ENCODE data around the gene EYA4.

Gene EYA4

DNA sequence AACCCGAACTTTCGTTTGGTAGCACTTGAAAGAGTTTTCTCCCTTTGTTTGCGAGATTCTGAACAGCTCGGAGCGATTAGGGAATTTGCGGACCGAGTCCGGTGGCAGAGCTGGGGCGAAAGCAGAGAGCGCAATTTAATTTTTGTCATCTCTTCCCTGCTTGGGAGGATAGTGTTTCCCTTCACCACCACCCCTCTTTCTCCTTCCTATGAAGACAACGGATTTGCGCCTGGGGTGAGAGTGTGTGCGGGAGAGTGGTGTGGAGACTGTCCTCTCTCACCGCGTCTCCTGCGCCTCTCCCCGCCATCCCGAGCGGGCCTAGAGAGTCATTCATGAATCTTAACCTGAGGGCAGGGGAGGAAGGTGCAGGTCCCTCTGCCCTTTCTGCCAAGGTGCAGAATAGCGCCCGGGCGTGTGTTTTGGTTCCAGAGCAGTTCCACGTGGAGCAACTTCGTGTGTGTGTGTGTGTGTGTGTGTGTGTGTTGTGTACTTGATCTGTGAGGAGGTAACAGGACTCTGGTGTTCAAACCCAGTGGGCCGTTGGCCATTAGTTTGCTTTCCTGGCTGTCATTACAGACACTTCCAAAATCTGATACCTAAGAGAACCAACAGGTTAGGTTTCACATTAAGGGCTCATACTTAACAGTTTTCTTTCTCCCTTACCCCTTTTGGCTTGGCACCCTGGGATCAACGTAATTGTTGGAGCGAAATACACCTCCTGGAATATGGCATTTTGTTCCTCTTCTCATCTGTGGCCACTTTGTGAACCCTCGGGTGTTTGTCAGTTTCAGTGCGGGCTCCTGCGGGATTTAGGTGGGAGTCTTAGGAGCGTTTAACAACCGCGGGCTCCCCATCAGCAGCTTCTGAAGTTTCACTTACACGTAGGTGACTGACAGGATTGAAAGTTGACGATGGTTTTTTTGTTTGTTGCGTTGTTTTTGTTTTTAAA, 1.8 kb downstream of the EYA4 start:
- DNase-seq (ENCODE audit: low read depth in 2 of 2), result no peak

DNA sequence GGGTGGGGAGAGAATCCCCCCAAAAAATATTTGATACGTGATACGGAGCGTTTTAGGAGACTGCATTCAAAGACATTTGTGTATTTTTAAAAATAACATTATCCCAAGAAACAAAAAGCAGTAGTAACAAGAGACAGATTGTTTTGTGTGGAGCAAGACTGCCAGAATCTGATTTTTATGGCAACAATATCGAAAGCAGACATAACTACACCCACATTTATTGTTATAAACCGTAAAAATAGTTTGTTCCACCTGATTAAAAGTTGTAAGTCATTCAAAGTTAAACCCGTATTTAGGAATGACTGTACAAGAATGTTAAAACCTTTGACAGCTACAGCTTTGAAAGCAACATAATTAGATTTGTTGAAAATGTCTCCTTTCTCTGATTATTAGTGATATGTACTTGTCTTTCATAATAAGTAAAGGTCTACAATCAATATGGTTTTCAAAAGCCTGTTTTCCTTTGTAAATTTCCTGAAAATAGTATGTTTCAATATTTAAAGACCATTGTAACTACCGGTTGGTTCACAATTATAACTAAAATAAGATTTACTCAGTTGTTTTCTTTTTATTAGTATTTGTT, 2.7 kb downstream of the EYA4 start:
- DNase-seq (ENCODE audit: low read depth in 2 of 2), result no peak

DNA sequence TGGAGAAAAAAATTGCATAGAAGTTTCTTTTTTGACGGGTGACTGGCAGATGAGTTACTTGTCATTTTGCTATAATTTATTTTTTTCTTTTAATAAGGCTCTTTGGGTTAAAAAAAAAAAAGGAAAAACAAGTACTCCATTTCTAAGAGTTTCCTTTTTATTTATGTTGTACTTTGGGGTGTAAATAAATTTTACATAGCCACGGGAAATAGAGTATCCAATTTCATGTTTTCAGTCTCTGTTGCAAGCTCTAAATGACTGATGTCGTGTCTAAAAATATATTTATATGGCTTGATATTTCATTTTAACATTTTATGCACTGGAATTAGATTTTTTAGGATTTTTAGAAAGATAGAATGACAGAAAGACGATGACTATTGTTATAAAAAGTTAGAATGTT, 3.4 kb downstream of the EYA4 start:
- DNase-seq (ENCODE audit: low read depth in 2 of 2), result no peak

DNA sequence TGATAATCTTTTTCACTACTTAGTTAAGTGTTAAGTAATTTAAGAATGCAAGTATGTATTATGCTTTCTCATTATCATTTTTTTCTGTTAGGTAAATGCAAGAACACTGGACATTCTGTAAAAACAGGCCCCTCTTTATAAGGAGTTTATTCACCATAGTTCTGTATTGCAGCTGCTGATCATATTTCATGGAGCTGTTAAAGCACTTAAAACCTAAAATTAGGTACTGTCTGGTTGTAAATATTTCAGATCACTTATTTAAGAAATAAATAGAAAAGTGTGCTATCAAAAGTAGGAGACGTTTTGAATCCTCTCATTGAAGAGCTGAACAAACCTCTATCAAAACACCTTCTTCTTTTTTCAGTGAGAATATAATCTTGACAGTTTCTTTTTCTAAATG, 3.9 kb downstream of the EYA4 start:
- no peak for DNase-seq (ENCODE audit: low read depth in 2 of 2)

DNA sequence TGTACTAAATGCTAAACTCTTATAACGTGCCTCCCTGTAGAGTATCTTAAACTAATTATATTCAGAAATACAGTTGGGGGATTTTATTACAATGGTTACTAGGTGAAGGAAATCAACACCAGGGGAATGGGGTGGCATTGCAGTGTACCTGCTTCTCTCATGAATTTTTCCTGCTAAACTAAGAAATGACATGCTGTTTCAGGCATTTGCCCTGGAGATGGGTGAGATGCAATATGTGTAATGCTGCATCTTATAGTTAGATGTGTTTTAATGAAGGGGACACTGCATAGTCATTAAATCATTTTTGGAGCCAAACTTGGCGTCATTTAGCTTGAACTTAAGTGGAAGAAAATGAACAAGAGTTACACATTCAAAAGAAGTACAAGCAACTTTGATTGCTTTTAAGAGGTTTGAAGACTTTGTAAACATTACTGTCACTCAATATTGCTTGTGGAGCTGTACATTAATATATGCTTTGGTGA, 4.3 kb downstream of the EYA4 start:
- DNase-seq (ENCODE audit: low read depth in 2 of 2), result no peak

DNA sequence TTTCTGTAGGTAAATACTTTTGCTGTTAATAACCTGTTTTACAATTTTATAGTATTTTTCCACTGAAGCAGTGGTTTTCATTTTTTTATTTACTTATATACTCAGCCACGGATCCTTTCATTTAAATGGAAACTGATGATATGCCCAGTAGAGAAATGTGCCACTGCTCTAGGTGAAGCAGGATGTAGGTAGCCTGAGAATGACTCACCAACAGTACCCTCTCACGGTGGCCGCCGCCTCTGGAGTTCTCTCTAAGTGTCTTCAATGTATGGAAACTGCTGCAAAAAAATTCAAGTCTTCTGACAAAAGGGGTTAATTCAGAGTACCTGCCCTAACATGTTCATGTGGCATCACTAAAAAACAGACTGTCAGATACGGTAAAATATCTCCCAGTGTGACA, 6.4 kb downstream of the EYA4 start:
- DNase-seq (ENCODE audit: low read depth in 2 of 2), result no peak

DNA sequence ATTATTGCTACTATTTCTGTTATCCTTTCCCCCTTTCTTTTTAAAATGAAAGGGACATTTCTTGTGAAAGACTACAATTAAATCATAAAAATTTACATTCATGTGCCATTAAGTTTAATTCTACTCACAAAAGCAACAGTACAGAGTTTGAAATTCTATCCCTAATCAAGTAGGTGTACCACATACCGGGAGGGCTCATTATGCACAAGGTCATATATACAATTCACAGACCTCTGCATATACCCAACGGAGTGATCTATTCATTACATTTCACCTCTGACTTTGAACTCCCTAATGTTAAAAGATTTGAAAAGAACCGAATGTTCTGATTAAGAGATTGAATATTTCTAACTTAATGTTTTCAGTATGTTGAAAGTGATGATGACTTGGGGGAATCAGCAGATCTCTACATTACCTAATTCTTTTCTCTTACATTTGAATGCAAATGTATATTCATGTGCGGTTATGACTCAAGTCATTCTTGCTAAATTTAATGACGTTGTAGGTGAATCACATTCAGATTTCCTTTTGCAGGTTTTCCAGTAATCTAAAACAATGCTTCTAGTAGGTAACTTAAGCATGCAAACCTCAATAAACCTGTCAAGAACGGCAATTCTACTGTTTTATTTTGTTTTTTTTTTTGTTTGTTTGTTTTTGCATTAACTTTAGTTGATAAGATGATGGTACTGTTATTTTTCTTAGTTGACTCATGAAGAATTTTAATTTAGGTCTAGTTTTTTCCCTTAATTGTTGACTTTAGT, 7.3 kb downstream of the EYA4 start:
- DNase-seq (ENCODE audit: low read depth in 2 of 2), result no peak

DNA sequence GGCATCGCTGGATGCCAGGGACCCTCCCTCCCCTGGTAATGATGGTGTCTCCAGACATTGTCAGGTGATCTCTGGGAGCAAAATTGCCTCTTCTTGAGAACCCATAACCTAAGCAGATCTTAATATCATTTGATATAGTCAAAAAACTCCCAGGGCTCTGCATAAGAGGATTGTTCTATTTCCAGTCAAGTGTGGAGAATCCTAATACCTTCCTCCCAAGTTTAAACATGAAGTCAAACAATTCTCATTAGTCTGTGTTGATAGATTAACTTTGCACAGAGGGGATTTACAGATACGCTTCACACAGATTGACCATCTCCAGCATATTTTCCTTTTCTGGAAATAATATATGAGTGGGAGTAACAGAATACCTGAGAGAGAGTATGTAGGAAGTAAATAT, 10.5 kb downstream of the EYA4 start:
- DNase-seq (ENCODE audit: low read depth in 2 of 2), result no peak

DNA sequence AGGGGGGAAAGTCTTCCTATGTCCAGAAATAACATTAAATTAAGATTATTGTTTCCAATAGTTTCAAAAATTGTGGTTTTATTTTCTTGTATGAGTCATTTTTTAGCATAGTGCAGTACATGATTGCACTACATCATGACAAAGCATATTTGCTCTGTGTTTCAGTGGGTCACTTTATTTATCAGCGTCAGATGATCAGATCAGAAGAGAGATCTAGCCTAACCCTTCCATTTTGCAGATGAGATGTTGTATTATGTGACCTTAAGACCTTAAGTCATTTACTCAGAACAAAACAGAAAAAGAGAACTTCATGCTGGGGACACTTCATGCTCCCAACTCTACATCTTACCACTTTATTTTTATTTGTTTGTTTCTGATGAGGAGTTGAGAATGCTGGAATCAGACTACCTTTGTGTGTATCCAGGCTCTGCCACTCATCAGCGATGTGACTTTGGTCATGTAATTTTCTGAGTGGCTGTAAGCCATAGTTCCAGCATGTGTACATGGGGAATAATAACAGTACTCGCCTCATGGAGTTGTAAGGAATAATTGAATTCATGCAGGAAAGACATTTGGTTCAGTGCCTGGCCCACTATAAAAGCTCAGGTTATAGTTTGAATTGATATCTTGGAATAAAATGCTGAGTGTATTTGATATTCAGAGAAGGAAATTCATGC, 13.5 kb downstream of the EYA4 start:
- DNase-seq (ENCODE audit: low read depth in 2 of 2), result no peak

DNA sequence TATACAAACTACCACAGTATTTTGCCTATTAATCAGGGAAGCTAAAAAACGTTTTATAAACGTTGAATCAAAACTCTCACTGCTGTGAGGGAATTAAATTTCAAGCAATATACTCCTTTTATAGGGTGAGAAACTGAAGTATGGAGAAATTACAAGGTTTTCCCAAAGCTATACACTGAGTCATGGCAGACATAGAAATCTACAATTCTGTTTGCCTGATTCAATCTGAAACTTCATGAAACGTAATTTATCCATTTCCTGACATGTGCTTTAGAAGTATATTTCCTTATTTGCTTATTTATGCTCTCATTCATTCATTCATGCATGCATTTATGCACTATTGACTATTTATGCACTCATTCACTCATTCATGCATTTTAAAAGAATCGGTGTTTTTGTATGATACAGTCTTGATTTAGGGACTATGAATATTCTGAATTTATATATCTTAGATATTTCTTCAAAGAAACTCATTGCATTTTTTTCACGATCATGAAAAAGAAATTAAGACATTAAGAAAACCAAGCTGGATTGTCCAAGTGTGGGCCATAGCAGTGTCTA, 16.5 kb downstream of the EYA4 start:
- DNase-seq (ENCODE audit: low read depth in 2 of 2), result no peak

DNA sequence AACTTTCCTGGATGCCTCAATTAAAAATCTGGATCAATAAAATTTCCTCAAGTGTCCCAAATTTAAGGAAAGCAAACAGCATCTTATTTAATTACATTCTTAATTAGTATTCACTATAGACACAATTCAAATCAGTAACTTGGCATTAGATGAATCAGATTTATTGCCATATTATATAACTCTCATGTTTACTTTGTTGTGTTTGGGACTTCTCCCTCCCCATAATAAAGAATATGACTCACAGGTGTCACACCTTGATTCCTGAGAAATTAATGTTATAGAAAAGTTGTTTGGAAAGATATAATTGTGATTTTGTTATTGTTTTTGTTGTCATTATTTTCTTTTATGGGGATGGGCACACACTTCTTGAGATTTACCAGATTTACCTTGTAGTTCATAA, 18.4 kb downstream of the EYA4 start:
- no peak for DNase-seq (ENCODE audit: low read depth in 2 of 2)

DNA sequence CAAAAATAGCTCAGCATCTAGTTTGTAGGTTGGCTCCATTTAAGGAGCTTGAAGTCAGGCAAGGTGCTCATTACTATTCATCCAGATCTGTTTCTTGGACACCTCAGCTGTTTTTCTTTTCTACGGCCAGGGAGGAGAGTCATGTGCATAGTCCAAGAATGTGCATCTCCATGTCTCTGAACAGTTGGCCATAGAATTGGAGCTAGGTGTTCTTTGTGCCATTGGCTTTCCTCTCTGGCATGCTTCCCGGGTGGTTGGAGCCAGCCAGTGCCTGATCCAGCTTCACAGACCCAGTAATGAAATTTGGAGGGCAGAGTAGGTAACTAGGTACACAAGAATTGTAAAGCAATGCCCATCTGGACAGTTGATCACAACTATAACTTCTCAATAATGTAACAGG, 21.6 kb downstream of the EYA4 start:
- no peak for DNase-seq (ENCODE audit: low read depth in 2 of 2)

DNA sequence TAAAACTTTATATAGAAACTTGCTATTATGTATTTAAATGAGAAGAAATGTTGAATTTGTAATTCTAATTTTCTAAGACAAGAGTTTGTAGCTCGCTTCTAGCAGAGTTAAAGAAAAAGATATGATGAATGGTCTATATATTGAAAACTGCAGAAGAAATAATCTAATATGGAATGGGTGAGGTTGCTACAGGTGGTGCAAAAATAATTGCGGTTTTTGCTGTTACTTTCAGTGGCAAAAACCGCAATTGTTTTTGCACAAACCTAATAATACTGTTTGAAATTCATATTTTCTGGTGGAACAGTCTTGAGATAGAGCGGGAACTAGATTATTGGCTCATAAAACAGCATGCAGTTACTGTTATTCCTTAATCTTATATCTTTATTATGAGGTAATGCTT, 23.9 kb downstream of the EYA4 start:
- DNase-seq (ENCODE audit: low read depth in 2 of 2), result no peak

DNA sequence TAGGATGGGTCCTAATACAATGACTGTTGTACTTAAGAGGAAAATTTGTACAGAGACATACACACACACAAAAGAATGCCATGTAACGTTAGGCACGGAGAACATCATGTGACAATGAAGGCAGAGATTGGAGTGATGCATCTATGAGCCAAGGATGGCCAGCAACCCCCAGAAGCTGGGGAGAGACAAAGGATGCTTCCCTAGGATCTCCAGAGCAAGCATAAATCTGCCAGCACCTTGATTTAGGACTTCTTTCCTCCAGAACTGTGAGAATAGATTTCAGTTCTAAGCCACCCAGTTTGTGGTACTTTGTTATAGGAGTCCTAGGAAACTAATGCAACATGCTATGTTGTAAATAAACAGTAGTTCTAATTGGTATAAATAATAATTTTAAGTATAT, 25.0 kb downstream of the EYA4 start:
- DNase-seq (ENCODE audit: low read depth in 2 of 2), result no peak

DNA sequence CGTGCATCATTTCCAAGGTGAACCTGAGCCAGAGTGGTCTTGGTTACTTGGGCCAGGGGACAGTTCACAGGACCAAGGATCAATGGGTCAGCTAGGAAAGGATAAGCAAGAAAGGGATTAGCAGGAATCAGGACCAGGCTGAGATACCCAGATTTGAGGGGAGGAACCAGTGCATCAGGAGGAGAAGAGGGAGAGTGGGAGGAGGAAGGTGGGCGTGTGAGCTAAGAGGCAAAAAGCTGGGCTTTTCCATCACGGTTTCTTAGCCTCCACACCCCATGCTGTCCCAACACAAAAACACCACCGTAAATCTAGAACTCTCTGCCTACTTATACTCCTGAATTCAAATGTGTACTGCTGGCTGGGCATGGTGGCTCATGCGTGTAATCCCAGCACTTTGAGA, 27.5 kb downstream of the EYA4 start:
- DNase-seq (ENCODE audit: low read depth in 2 of 2), result no peak

DNA sequence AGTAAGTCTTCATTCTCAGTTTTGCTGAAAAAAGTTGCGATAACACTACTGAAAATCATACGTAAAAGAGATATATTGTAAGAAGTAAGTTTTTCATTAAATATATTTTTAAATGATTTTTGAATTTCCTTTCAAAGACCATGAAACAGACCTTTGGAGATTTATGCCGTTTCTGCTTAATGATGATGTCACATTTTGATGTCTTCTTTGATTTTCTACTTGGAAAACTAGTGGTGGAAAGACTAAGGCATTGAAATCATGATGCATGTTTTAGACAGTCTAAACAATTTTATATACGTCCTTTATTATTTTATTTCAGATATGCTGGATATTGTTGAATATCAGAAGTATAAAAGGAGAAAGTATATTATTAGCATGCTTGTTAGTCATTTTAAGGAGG, 33.7 kb downstream of the EYA4 start:
- no peak for DNase-seq (ENCODE audit: low read depth in 2 of 2)

DNA sequence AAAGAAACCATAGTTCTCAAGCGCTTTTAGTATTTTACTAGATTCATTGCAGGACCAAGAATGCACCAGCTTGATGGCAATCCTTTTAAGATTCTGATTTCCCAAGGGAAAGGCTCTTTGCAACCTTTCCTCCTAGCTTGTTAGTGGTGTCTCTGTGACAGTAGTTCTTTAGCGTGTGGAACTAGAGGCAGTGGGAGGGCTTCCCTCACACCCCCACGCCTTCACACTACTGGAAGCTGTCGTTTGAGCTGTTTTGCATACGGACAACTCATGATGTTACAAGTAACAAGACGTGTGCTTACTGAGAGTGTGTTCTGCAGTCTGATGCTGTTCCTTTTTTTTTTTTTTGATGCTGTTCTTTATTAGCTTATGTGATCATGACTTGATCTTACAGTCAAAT, 34.1 kb downstream of the EYA4 start:
- no peak for DNase-seq (ENCODE audit: low read depth in 2 of 2)

DNA sequence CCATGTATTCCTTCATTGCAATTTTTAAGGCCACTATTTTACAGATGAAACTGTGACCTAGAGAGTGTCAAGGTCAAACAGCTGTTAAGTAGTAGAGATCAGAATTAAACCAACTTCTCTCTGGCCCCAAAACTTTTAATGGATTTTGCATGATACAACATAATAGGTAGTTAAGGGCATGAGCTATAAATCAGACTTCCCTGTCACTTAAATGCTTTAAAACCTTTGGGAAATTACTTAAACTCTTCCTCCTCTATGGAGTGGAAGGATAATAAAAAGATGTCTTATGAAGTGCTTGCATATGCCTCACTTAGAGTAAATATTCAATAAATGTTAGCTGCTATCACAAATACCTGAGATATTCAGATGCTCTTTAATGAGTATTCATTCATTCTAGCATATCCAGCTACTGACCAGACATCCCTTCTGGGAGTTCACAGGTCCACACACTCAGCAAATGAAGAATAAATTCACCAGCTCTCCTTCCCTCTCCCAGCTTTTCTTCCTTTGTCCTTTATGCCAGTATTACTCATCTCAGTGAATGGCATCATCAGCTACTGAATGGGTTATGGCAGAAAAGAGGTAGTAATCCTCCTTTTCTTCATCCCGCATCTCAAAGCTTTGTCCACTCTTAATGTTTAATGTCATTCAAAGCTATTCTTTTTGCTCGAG, 36.2 kb downstream of the EYA4 start:
- no peak for DNase-seq (ENCODE audit: low read depth in 2 of 2)

DNA sequence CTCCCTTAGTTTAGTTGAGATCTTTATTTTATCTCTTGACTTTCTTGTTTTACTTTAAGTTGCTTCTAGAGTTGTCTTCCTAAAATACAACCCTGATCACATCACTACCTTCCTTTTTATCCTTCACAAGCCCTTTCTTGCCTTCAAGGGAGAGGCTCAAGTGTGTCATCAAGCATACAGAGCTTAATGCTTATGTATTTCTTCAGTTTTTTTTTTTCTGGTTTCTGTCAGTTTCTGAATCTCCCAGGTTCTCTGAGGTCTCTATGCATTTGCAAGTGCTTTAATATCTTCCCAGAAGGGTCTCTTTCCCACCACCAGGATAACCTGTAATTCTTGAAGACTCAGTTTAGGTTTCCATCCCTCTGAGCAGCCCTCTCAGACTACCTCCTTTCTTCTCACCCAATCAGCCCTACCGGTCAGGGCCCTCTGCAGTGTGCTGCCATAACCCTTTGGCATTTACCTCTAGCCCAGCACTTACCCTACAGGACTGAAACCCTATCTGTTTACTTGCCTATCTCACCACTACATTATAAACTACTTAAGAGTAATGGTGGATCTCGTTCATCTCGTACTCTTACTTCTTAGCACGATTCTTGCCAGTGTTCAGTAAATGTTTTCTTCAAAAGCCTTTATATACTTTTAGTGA, 36.9 kb downstream of the EYA4 start:
- DNase-seq (ENCODE audit: low read depth in 2 of 2), result no peak

DNA sequence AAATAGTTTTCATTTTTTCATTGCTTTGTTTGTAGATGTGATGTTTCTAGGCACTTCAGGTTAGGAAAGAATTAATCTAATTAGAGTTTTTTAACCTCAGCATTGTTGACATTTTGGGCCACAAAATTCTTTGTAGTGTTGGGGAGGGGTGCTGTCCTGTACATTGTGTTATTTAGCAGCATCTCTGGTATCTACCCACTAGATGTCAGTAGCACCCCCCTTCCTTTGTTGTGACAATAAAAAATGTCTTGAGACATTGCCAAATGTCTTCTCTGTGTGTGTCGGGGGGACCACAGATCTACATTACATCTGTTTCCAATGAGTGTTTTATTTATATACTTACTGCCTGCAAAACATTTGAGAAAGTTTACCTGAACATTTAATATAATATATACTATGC, 45.6 kb downstream of the EYA4 start:
- DNase-seq (ENCODE audit: low read depth in 2 of 2), result no peak

DNA sequence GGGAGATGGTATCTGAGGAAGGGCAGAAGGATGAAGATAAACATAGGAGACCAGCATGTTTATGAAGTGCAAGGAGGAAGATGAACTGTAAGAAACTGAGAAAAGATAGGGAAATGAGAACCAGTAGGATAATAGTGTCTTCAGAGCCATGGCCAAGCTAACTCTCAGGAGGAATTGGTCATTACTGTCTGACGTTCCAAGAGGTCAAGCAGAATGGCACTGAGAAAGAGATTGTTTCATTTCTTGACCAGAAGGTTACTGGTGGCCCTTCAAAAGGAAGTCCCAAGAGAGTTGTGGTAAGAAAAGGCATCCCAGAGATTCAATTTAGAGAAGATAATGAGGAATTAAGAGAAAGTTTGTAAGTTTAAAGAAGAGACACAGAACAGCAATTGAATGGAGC, 47.5 kb downstream of the EYA4 start:
- no peak for DNase-seq (ENCODE audit: low read depth in 2 of 2)

Data from stimulated activated CD8-positive, alpha-beta memory T cell treated with anti-CD3 and anti-CD28 coated beads, Interleukin-7, amount 100 ng/mL, for 4 hours (primary cell).